GM23248 (cell line): ENCODE measurements around the gene MAPK8IP2.

Source experiments
- EZH2 ChIP-seq: fragments of 200-600 bp; sonication (generic); IDR thresholded peaks from 2 replicates; pipeline ENCODE4 v1.6.1; 2018; ENCODE audit warnings: antibody characterized with exemption, mild to moderate bottlenecking; ENCODE audit not compliant: insufficient read depth, poor library complexity, severe bottlenecking
- EZH2phosphoT487 ChIP-seq: fragments of 200-600 bp; sonication (generic); IDR thresholded peaks from 2 replicates; pipeline ENCODE4 v1.6.1; 2018; ENCODE audit warnings: antibody characterized with exemption, moderate library complexity, mild to moderate bottlenecking, low read depth; ENCODE audit not compliant: insufficient read depth

- TF ChIP-seq EZH2phosphoT487 (no peak), EZH2 (no peak)
Observed at GRCh38 chr22:50584106-50585096, 16.2 kb upstream of the MAPK8IP2 start.
